Cardiac septum (tissue), 1 donor: Measurements from ENCODE around the gene NRP2. TPM values are rescaled to one million over a fixed set of nuclear protein-coding genes. Genes with fewer than 3 reads are reported as not detected.

ENCODE experiments used
- DNase-seq: peaks from one replicate; pipeline ENCODE4 v3.0.0-alpha.2; 2020; ENCODE audit warnings: low spot score
- intact Hi-C: fragments of 100-400 bp; cut with DNase I; formaldehyde crosslinking; loops from one replicate; pipeline ENCODE4 v1.14.0; 2022
- total RNA-seq: library from RNA; stranded (reverse); fragmentation: NEBNext Ultra II Directional; extraction: Animal tissue kit (Norgen Biotek cat#: 25700); gene quantifications from one replicate; pipeline ENCODE4 v1.2.1, GENCODE V29; 2021
- donor health status: DM: no; HTN: no; CAD: no.

Gene NRP2
- total RNA-seq, 1 donor from 2014 or later, result 11.7 TPM

GRCh38 chr2:205684871-205685313, 2.6 kb downstream of the NRP2 start:
- intact Hi-C loops, result loop anchor here (2.0 to 5.0 kb wide), 3 partner anchors 22 to 1423 kb away; no protein-coding TSS in a partner anchor
- no peak for DNase-seq

- intact Hi-C loops, result loop anchor here (2.0 to 5.0 kb wide), 3 partner anchors 21 to 1423 kb away; no protein-coding TSS in a partner anchor
- no peak for DNase-seq
Measured at GRCh38 chr2:205685314-205686055, 3.2 kb downstream of the NRP2 start.

- intact Hi-C loops, result loop anchor here (5.0 kb wide), 2 partner anchors 71 to 1424 kb away; no protein-coding TSS in a partner anchor
- DNase-seq, result no peak
Measured at GRCh38 chr2:205686056-205686782, 3.9 kb downstream of the NRP2 start.

GRCh38 chr2:205686783-205687640, 4.7 kb downstream of the NRP2 start:
- no peak for DNase-seq
- intact Hi-C loops, result loop anchor here (5.0 kb wide), 2 partner anchors 70 to 1425 kb away; no protein-coding TSS in a partner anchor

- DNase-seq, result no peak
- intact Hi-C loops, result loop anchor here (5.0 kb wide), 2 partner anchors 70 to 1425 kb away; no protein-coding TSS in a partner anchor
Measured at GRCh38 chr2:205687641-205687956, 5.3 kb downstream of the NRP2 start.

- intact Hi-C loops, result loop anchor here (5.0 kb wide), 2 partner anchors 69 to 1426 kb away; no protein-coding TSS in a partner anchor
Measured at GRCh38 chr2:205688417-205689200, 6.3 kb downstream of the NRP2 start.

GRCh38 chr2:205689820-205690219, 7.5 kb downstream of the NRP2 start:
- intact Hi-C loops, result loop anchor here (5.0 kb wide), 2 partner anchors 67 to 1428 kb away; no protein-coding TSS in a partner anchor
- no peak for DNase-seq

More at GRCh38 chr2:205688417-205689200, 6.3 kb downstream of the NRP2 start:
- DNase-seq, result no peak

- DNase-seq, result no peak
- intact Hi-C loops, result no loop called here
Measured at GRCh38 chr2:205692104-205692503, 9.8 kb downstream of the NRP2 start.

GRCh38 chr2:205694256-205694655, 12.0 kb downstream of the NRP2 start:
- intact Hi-C loops, result no loop called here
- DNase-seq, result no peak

- intact Hi-C loops, result no loop called here
- DNase-seq, result no peak
Measured at GRCh38 chr2:205695460-205695991, 13.2 kb downstream of the NRP2 start.

GRCh38 chr2:205696331-205696926, 14.1 kb downstream of the NRP2 start:
- intact Hi-C loops, result no loop called here
- DNase-seq, result no peak

- intact Hi-C loops, result no loop called here
- no peak for DNase-seq
Measured at GRCh38 chr2:205696927-205697441, 14.7 kb downstream of the NRP2 start.

GRCh38 chr2:205698286-205699268, 16.3 kb downstream of the NRP2 start:
- intact Hi-C loops, result no loop called here
- no peak for DNase-seq

GRCh38 chr2:205699515-205700289, 17.4 kb downstream of the NRP2 start:
- DNase-seq, result no peak
- intact Hi-C loops, result loop anchor here (5.0 to 10.0 kb wide), 2 partner anchors 58 to 1375 kb away; no protein-coding TSS in a partner anchor

GRCh38 chr2:205700331-205701132, 18.2 kb downstream of the NRP2 start:
- intact Hi-C loops, result loop anchor here (5.0 to 10.0 kb wide), 2 partner anchors 57 to 1376 kb away; no protein-coding TSS in a partner anchor
- DNase-seq, result no peak
